Naive thymus-derived CD8-positive, alpha-beta T cell (primary cell): ENCODE measurements around the gene HPD. TPM values are rescaled to one million over a fixed set of nuclear protein-coding genes. Genes with fewer than 3 reads are reported as not detected.
A peak's percentile ranks its signal among the peaks of the same experiment; 100 is the strongest.
"Not testable (repeated sequence)": the region's sequence is repeated elsewhere in the genome, so short reads cannot be mapped to it uniquely, and the experiment has no call there.

Experiments used
- ATAC-seq, 2 donors: fragments of 150-1000 bp; cut with Tn5 transposase in 1 of 2; sonication (Bioruptor Pico), chemical (Tn5 transposase) in 1 of 2; 1 replicate in 1 of 2; 2 replicates in 1 of 2; pipeline ENCODE4 v1.10.0; 2021; ENCODE audit warnings: mild to moderate bottlenecking in 2 of 2, moderate library complexity in 2 of 2
- POLR2A ChIA-PET: fragments of 350-600 bp; sonication (Branson Sonifier 250); formaldehyde crosslinking; loops from one replicate; lab custom pipeline; 2021; ENCODE audit warnings: antibody characterized with exemption; lab: Charles Lee
- DNase-seq, 10 donors: peaks; one replicate each; pipeline versions ENCODE4 v3.0.0 to v3.0.0-alpha.2; 2020 to 2022
- H3K27ac Mint-ChIP-seq, 10 donors: one replicate each; pipeline ENCODE4 v1.8.0; 2020 to 2022; ENCODE audit warnings: mild to moderate bottlenecking in 10 of 10, mixed read lengths in 10 of 10, moderate library complexity in 4 of 10, inconsistent platforms in 1 of 10
- H3K27me3 Mint-ChIP-seq, 5 donors: one replicate each; pipeline ENCODE4 v1.8.0; 2021 to 2022; ENCODE audit warnings: mixed read lengths in 5 of 5
- H3K36me3 Mint-ChIP-seq, 3 donors: one replicate each; pipeline ENCODE4 v1.8.0; 2020 to 2022; ENCODE audit warnings: mixed read lengths in 3 of 3, mild to moderate bottlenecking in 2 of 3, inconsistent platforms in 1 of 3
- H3K4me1 Mint-ChIP-seq, 4 donors: one replicate each; pipeline ENCODE4 v1.8.0; 2021 to 2022; ENCODE audit warnings: mixed read lengths in 4 of 4
- H3K4me3 Mint-ChIP-seq, 10 donors: one replicate each; pipeline ENCODE4 v1.8.0; 2020 to 2022; ENCODE audit warnings: mild to moderate bottlenecking in 10 of 10, mixed read lengths in 10 of 10, moderate library complexity in 6 of 10, inconsistent platforms in 1 of 10
- H3K9me3 Mint-ChIP-seq, 9 donors: one replicate each; pipeline ENCODE4 v1.8.0; 2020 to 2022; ENCODE audit warnings: mixed read lengths in 9 of 9, mild to moderate bottlenecking in 3 of 9, inconsistent platforms in 1 of 9, moderate library complexity in 1 of 9
- polyA plus RNA-seq, 3 donors: library from polyadenylated mRNA; unstranded; fragments of 300-500 nt; fragmentation: Illumina TruSeq; gene quantifications; one replicate each; pipeline ENCODE4 v1.2.3, GENCODE V29; 2021
- total RNA-seq, 8 experiments: library from RNA in 2 of 8; stranded (reverse) in 2 of 8; gene quantifications; one replicate each; pipeline ENCODE4 v1.2.3 and lab custom pipeline; 2021 to 2026

Gene HPD
- total and polyA plus RNA-seq, 5 experiments from 2014 or later = not detected

DNA sequence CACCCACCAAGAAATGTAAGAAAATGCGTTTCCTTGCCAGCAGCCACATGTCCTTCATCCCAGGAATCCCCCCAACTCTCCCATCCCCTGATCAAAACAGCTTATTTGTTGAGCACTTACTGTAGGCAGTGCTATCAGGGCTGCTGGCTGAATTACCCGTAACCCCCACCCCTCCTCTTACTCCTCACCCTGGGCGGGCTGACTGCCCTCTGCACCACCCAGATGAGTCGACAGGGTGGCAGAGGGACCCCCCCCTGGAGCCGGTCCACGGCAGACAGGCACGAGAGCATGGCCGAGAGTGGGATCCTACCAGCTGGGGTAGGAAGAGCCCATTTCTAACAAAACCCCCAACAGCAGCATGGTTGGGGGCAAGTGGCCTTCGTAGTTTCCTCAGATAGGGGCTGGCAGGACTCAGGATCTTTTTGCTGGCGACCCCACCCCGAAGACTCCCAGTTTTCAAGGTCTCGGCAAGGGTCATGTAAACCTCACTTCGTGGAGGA lies 64.1 kb downstream of the HPD start:
- Mint-ChIP-seq H3K27ac (peak overlapping the region; percentile 87 to 99 (median 97)), H3K4me3 (peak overlapping the region; percentile 75 to 96 (median 86)), H3K36me3 (peaks cover 0 to 45% (median 6%) of the 10 kb centered on the region in 3 donors), H3K27me3 (no peaks in the 10 kb centered on the region), H3K4me1 (peaks cover 46 to 79% (median 72%) of the 10 kb centered on the region in 4 donors), H3K9me3 (no peaks in the 10 kb centered on the region)
- POLR2A ChIA-PET = interaction anchor here (0.6 to 37.3 kb wide), 21 partner anchors 6 to 293 kb away, joined by 3 to 2517 read pairs (median 7); partner anchors contain the start of genes ORAI1, PSMD9, RHOF and SETD1B
- ATAC-seq (peak; percentile 17 to 25), DNase-seq (peak in 1 of 10 donors; percentile 51)

- Mint-ChIP-seq H3K27ac (peak overlapping the region; percentile 87 to 99 (median 97)), H3K36me3 (peaks cover 0 to 40% (median 6%) of the 10 kb centered on the region in 3 donors)
- peak; percentile 49 to 59 for ATAC-seq
Measured at GRCh38 chr12:121793838-121794533, 64.7 kb downstream of the HPD start.

DNA sequence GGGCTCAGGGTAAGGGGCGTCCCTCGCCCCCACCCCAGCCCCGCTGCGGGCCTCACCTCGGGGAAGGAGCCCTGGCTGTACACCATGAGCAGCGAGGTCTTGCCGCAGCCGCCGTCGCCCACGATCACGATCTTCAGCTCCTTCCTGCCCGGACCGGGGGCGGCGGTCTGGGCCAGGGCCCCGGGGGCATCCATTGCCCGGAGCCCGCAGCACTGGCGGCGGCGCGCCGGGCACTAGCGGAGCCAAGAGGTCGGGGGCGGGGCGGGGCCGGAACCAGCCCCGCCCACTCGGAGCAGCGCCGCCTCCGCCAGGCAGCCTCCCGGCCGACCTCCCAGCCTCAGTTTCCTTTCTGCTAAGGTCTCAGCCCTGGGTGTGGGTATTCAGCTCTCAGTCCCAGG lies 65.2 kb downstream of the HPD start, which contains the start of gene RHOF:
RHOF (minus strand) TSS at position 249 of the 398 bp plus-strand sequence; CDS start at position 194, 55 bp downstream.
- peak in 2 of 10 donors; percentile 59 to 67 for DNase-seq
- Mint-ChIP-seq H3K27ac (peak within 1 kb of the TSS; percentile 97 to 100 (median 99)), H3K4me3 (peak within 1 kb of the TSS; percentile 86 to 98 (median 94)), H3K9me3 (no peaks in the 10 kb centered on the region), H3K4me1 (peaks cover 43 to 80% (median 73%) of the 10 kb centered on the region in 4 donors), H3K27me3 (no peaks in the 10 kb centered on the region), H3K36me3 (peaks cover 0 to 36% (median 4%) of the 10 kb centered on the region in 3 donors)
- peak; percentile 2 to 4 for ATAC-seq
- POLR2A ChIA-PET = interaction anchor here (0.7 to 37.3 kb wide), 16 partner anchors 5 to 1325 kb away, joined by 3 to 2517 read pairs (median 7); partner anchors contain the start of genes ORAI1, PSMD9, RHOF and SETD1B

More at GRCh38 chr12:121793838-121794533, 64.7 kb downstream of the HPD start:
- Mint-ChIP-seq H3K9me3 (no peaks in the 10 kb centered on the region), H3K4me3 (peak overlapping the region; percentile 75 to 96 (median 86)), H3K27me3 (no peaks in the 10 kb centered on the region), H3K4me1 (peaks cover 46 to 80% (median 73%) of the 10 kb centered on the region in 4 donors)
- POLR2A ChIA-PET = interaction anchor here (0.6 to 37.3 kb wide), 23 partner anchors 5 to 294 kb away, joined by 3 to 2517 read pairs (median 6); partner anchors contain the start of genes ORAI1, PSMD9, RHOF and SETD1B
- peak; percentile 91 to 98 (median 95) for DNase-seq

- peak overlapping the region; percentile 97 to 100 (median 99) for H3K27ac Mint-ChIP-seq
- no peaks in the 10 kb centered on the region for H3K9me3 Mint-ChIP-seq
- H3K4me1 Mint-ChIP-seq = peaks cover 42 to 80% (median 73%) of the 10 kb centered on the region in 4 donors
- ATAC-seq = peak; percentile 10 to 17
- POLR2A ChIA-PET = interaction anchor here (0.6 to 37.3 kb wide), 20 partner anchors 4 to 1326 kb away, joined by 3 to 2517 read pairs (median 6); partner anchors contain the start of genes CFAP251, ORAI1, PSMD9 and RHOF
- H3K4me3 Mint-ChIP-seq = peak overlapping the region; percentile 86 to 98 (median 94)
- H3K27me3 Mint-ChIP-seq = no peaks in the 10 kb centered on the region
- DNase-seq = peak; percentile 52 to 82 (median 62)
- peaks cover 0 to 31% (median 4%) of the 10 kb centered on the region in 3 donors for H3K36me3 Mint-ChIP-seq
Measured at GRCh38 chr12:121792607-121793439, 65.8 kb downstream of the HPD start.

DNA sequence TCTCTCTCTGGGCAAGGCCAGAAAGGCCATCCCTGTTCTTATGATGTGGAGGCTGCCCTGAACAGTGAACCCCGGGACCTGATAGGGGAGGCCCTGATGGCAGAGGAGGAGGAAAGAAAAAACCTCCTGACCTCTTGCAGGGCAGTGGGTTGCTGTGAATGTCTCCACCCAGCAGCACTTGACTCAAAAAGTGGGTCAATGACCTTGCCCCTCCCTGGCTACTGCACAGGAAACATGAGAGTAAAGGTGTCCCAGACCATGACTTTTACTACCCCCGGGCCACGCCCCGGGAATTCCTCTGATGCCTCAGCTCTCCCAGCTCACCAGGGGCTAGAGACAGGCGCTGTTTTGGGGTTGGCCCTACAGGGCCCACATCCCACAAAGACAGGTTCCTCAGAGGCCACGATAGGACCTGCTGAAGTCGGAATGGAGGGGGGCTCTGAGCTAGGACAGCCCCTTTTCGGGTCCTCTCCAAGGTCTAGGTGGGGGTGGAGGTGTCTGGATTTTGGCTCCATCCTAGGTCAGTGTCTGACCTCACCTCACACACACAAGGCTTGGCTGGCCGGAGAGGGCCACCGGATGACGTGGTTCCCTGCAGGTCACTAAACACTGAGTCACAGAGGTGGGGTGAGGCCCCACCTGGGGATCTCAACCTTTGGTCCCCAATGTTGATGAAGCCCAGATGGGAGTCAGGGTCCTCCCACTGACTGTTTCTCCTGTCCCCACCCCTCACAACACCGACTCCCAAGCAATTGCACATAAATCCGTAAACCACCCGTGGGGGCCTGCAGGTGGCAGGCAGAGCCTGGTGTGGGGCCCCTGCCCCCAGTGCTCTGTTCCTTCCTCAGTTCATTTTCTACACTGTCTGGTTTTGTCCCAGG lies 66.7 kb downstream of the HPD start:
- Mint-ChIP-seq H3K9me3 (no peaks in the 10 kb centered on the region), H3K4me3 (peak overlapping the region; percentile 86 to 98 (median 94)), H3K36me3 (peaks cover 0 to 29% (median 4%) of the 10 kb centered on the region in 3 donors), H3K27me3 (no peaks in the 10 kb centered on the region), H3K4me1 (peaks cover 40 to 82% (median 73%) of the 10 kb centered on the region in 4 donors), H3K27ac (peak overlapping the region; percentile 97 to 100 (median 99))
- POLR2A ChIA-PET = interaction anchor here (0.6 to 37.3 kb wide), 12 partner anchors 3 to 212 kb away, joined by 3 to 2517 read pairs (median 4); partner anchors contain the start of genes CFAP251, RHOF, SETD1B and TMEM120B
- peak in 1 of 10 donors; percentile 38 for DNase-seq
- ATAC-seq = no peak

- H3K36me3 Mint-ChIP-seq = peaks cover 0 to 31% (median 4%) of the 10 kb centered on the region in 3 donors
Measured at GRCh38 chr12:121790785-121791184, 67.9 kb downstream of the HPD start.

GRCh38 chr12:121789800-121790728 lies 68.6 kb downstream of the HPD start:
- peaks cover 43 to 81% (median 75%) of the 10 kb centered on the region in 4 donors for H3K4me1 Mint-ChIP-seq
- POLR2A ChIA-PET = interaction anchor here (0.6 to 37.3 kb wide), 12 partner anchors 1 to 211 kb away, joined by 3 to 2517 read pairs (median 5); partner anchors contain the start of genes PSMD9, RHOF, SETD1B and TMEM120B
- peak overlapping the region; percentile 86 to 98 (median 92) for H3K4me3 Mint-ChIP-seq
- peak overlapping the region; percentile 97 to 100 (median 99) for H3K27ac Mint-ChIP-seq
- ATAC-seq (peak; percentile 60 to 67), DNase-seq (peak; percentile 82 to 97 (median 94))
- H3K9me3 Mint-ChIP-seq = no peaks in the 10 kb centered on the region
- H3K36me3 Mint-ChIP-seq = peaks cover 0 to 32% (median 4%) of the 10 kb centered on the region in 3 donors
- no peaks in the 10 kb centered on the region for H3K27me3 Mint-ChIP-seq

More at GRCh38 chr12:121790785-121791184, 67.9 kb downstream of the HPD start:
- Mint-ChIP-seq H3K4me1 (peaks cover 46 to 86% (median 78%) of the 10 kb centered on the region in 4 donors), H3K27ac (peak overlapping the region; percentile 97 to 100 (median 99)), H3K4me3 (peak overlapping the region; percentile 86 to 98 (median 94))
- not testable (repeated sequence) for DNase-seq, H3K9me3 Mint-ChIP-seq, ATAC-seq, H3K27me3 Mint-ChIP-seq
- POLR2A ChIA-PET = interaction anchor here (1.2 to 37.3 kb wide), 4 partner anchors 2 to 212 kb away, joined by 3 to 2517 read pairs (median 1264); partner anchors contain the start of genes RHOF and SETD1B
